HG02973 (cell line): Measurements from ENCODE around the gene ARHGAP24.
"Not testable (repeated sequence)": the region's sequence is repeated elsewhere in the genome, so short reads cannot be mapped to it uniquely, and the experiment has no call there.

Experiments
- ATAC-seq: cut with Tn5 transposase; IDR thresholded peaks from one replicate; pipeline ENCODE4 v1.9.1; 2021; ENCODE audit warnings: moderate library complexity; ENCODE audit not compliant: unreplicated experiment

ARHGAP24 gene

DNA sequence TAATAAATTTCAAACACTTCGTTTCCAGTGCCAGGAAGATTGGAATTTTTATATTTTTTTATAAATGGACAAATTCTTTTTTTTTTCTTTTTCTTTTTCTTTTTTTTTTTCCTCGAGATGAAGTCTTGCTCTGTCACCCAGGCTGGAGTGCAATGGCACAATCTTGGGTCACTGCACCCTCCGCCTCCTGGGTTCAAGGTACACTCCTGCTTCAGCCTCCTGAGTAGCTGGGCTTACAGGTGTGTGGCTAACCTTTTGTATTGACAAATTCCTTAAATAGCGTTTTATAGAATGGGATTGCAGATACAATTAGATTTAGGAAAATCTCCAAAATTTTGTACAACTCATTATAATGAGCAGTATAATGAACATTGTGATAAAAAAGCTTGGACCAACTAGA lies 328.9 kb downstream of the ARHGAP24 start:
- no peak for ATAC-seq

DNA sequence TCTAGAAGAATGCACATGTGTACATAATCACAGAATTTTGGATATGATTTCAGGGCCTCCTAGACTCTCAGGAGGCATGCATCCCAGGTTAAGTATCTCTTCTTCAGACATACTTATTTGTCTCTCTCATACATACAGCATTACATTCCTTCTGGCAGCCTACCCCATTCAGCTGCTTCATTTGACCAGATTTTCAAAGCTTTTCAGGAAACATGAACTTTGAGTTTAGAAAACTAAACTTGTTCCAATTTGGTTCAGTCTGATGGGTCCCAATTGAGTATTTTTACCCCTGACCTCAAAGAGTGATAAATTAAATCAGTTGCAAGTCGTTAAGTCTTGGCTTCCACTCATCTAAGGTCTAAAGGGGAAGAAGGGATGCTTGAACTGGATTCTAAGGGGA lies 330.9 kb downstream of the ARHGAP24 start:
- ATAC-seq, result no peak

DNA sequence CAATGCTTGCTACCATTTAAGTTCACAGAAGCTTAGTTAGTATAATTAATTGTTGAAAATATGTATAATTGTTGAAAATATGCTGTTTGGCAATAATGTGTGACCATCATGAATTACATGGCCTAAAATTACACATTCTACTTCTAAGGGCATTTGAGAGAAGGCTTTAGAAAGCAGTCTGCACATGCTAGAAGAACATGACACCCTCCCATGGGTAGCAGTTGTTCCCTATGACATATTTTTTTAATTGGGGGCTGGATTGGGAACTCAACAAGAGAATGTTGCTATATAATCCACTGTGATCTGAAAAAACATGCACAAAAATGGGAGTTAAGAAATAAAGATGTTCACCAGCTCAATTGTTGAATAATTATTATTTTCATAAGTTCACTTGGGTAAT lies 331.4 kb downstream of the ARHGAP24 start:
- ATAC-seq, result no peak

DNA sequence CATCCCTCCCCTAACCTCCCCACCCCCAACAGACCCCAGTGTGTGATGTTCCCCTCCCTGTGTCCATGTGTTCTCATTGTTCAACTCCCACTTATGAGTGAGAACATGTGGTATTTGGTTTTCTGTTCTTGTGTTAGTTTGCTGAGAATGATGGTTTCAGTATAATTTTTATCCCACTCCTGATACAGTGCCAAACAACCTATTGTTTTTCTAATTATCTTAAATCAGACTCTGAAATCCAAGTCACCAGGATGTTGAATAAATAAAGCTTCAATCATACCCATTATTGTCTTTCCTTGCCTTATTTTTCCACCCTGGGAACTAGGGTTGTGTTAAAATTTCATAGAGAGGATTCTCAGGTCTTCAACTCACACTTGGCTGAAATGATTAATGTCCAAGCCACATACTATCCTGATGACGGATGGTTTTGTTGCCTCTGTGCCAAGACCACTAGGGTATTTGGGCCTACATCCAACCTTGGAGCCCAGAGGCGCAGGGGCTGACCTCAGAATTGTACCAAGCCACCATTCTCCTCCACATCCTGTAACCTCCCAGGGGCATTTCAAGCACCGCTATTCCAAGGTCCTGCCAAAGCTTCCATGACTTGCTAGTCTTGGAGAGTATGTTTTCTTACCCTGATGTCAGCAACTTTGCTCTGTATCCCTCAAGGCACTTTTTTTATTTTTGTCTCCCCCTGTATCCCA lies 332.4 kb downstream of the ARHGAP24 start:
- ATAC-seq, result no peak

DNA sequence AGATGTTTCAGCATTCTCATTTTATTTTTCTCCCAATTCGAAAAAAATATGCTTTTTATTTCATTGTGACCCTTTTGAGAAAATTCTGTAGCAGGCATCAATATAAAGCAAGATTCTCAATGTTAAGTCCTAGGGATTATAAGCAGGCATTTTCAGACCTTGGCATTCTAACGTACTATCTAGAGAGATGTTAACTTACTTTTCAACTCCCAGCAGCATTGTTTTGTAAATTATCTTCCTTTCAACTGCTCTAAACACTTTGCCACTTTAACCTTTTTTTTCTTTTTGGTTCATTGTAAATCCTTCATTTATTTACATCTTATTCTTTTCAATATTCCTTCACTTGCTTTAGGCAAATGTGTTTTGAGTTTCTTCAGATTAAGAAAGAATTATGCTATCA lies 333.2 kb downstream of the ARHGAP24 start:
- no peak for ATAC-seq

DNA sequence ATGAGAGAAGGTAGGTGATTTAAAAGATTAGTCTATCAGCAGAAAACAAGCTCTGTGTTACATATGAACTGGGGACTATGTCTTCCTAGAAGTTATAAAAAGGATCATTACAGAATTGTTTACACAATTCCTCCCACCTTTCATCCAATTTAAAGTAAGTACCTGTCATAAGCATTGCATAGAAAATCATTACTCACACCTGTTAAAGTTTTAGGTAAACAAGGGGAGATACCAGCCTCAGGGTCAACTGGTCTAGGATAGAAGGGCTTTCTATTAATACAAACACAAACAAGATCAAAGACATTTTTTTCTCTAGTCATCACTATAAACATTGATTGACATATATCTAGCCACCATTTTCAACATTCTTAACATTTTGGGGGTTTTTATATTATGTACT lies 333.9 kb downstream of the ARHGAP24 start:
- no peak for ATAC-seq

DNA sequence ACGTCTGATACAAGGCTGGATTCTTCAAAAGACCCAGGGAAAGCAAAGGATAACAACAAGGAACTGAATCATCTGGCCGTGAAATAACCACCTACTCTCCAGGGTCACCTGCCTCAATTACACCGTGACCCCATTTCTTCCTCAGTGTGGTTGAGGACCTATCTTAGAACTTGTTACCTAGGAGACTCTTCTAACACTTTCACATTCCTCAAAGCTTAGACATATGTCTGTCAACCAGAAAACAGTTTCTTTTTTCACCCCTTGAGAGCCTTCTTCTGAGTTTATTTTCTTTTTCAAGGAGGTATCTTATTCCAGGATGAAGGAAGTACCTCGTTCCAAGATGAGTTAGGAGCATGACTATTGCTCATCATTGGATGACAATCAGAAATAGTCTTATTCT lies 337.8 kb downstream of the ARHGAP24 start:
- ATAC-seq, result no peak

DNA sequence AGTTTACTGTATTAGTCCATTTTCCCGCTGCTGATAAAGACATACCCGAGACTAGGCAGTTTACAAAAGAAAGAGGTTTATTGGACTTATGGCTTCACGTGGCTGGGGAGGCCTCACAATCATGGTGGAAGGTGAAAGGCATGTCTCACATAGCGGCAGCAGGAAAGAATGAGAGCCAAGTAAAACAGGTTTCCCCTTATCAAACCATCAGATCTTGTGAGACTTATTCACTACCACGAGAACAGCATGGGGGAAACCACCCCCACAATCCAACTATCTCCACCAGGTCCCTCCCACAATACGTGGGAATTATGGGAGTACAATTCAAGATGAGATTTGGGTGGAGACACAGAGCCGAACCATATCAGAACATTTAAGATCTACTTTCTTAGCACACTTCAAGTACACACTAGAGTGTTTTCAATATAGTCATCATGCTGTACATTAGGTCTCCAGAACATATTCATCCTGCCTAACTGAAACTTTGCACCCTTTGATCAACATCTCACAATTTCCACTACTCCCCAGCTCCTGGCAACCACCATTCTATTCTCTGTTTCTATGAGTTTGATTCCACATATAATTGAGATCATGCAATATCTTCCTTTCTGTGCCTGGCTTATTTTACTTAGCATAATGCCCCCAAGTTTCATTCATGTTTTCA lies 341.0 kb downstream of the ARHGAP24 start:
- ATAC-seq, result no peak

DNA sequence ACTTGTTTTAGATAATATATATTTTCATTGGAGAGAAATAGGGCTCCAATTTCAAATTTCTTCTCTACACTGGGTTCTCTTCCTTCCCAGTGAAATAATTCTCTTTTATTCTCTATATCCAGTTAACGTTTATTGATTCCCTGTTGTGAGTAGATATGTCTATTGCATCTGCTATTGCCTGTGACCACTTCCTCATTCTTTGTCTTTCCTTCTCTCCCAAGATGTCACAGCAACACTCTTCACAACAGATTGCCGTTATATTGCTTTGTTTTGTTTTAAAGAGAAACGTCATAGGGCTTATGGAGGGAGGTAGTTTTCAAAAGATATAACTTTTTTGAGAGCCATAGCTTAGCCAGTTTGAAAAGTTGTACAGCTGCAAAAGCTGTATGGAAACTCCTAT lies 343.8 kb downstream of the ARHGAP24 start:
- no peak for ATAC-seq

DNA sequence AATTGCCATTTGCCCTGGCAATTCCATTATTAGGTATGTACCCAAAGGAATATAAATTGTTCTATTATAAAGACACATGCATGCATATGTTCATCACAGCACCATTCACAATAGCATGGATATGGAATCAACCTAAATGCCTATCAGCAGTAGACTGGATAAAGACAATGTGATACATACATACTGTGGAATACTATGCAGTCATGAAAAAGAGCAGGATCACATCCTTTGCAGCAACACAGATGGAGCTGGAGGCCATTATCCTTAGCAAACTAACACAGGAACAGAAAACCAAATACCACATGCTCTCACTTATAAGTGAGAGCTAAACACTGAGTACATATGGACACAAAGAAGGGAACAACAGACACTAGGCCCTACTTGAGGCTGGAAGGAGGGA lies 345.2 kb downstream of the ARHGAP24 start:
- not testable (repeated sequence) for ATAC-seq

DNA sequence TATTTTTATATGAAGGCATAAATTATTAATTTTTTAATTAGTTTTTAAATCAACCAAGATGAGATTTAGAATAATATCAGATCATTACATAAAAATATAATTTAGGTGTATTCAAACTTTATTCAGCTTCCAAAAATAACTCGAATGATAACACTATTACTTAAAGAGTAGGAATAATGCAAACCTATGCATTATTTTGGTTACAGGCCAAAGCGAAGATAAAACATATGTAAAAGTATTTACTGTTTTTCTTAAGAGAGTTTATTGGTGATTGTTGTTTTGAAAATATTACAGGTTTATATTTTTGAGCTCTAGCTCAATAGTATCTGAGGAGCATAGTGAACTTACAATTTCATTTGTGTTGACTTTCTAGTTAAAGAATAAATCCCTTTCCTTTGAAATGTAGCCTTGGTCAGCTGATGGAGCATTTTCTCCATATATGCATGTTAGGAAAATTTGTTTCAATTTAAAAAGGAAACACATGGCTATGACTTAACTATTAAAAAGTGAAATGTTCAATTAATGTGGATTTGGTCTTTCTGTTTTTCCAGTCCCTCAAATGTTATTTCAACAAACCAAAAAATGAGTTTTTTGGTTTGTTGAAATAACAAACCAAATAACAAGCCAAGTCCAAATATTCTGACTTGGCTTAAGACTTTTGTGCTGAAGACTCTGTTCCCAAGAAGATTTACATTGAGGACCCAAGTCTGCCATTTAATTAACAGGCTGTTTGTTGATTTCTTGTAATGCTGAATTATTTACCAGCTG lies 346.9 kb downstream of the ARHGAP24 start:
- no peak for ATAC-seq

DNA sequence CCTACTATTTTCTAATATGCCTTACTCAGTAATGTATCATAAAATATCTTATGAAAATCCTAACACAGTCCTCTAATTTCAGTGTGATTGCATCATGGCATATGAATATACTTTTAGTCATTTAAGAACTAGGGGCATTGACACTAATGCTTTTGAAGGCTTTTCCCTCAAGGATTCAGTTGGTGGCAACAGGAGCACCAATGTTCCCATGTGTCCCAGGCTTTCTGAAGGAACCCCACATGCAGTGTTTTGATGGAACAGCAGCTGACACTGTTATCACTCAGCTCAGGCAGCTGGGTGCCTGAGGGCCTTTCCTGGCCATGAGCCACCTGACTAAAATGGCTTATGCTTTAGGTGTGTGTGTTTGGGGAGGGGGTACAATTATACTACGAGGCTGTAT lies 348.3 kb downstream of the ARHGAP24 start:
- ATAC-seq, result no peak

DNA sequence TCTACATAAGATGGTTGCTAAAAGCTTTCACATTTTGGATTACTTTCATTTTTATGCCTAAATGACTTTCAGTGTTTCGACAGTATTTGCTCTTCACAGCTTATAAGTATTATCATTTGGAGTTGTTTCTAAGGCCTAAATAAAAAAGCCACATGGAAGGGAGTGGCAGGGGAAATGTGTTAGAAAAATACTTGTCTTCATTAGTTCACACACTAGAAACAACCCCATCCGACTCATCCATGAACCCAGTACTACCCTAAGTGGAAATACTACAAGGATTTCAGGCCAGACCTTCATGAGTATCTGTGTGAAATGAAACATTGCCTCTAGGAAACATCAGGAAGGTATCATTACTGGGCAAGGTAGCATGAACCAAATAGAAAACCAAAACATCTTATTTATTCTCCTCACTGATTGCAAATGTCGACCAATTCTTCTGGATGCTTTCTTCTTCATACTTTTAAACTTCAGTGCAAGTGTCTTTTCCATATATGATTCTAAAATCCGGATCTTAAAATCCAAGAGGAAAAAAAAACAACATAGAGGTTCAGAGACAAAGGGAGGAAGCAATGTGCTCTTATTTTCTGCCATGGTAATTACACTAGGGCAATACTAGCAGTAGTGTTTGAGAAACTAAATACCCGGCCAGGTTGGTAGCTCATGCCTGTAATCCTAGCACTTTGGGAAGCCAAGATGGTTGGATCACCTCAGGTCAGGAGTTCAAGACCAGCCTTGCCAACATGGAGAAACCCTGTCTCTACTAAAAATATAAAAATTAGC lies 349.4 kb downstream of the ARHGAP24 start:
- ATAC-seq, result no peak

DNA sequence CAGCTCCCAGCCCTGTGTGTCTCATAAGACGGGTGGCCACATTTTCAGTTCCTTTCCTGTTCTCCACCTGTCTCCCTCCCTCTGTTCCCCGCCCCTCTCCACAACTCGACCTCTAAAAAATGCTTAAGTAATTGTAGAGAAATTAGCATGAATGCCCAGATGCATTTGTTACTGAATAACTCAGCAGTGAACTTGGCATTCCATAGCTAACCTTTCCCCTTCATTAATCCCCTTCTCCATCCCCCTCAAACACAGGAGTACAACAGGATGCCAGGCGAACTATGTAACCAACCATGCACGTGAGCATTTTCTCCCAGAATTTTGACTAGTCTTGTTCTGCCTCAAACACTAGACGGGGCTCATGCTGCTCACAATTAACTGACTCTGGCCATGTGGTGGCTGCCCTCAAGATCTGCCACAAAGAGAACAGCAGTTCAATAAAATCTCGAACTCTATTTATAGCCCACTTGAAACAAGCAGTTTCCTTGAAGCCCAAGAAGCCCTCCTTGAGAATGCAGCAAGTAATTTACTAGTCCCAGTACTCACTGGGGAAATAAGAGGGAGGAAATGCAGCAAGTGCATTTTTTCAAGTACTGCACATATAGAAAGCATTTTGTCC lies 351.2 kb downstream of the ARHGAP24 start:
- no peak for ATAC-seq

DNA sequence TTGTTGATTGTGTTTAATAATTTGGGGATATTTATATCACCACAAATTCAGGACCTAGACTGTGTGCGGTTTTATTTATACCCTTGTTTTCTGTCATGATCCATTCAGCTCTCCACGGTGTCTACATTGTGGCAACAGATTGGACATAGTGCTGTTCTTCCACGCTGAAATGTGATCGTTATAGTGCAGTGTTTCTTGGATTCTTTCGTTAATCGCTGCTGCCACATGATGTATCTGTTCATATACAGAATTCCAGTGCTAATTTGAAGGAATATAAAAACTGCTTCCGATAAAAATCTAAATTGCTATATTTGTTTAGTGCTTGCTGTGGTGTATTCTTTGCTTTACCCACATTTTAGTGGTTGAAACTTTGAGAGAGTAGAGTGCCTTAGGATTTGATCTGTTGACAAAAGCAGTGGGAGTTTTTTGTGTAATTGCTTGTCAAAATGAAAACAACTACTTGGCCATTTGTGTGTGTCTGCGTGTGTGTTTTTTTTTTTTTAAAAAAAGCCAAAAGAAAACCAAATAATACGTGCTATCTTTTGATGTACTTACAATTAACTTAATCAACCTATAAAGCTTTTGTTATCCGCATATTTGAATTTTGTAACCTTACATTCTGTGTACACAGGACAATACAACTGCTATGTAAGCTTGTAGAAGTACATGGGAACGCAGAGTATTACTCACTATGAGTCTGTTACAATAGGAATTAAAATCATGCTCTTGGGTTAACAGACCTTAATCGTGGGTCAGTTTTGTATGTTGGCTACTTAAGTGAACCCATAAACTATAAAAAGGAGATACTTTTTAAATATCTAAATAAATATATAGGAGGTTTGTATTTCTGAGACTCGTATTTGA lies 353.3 kb downstream of the ARHGAP24 start:
- no peak for ATAC-seq

DNA sequence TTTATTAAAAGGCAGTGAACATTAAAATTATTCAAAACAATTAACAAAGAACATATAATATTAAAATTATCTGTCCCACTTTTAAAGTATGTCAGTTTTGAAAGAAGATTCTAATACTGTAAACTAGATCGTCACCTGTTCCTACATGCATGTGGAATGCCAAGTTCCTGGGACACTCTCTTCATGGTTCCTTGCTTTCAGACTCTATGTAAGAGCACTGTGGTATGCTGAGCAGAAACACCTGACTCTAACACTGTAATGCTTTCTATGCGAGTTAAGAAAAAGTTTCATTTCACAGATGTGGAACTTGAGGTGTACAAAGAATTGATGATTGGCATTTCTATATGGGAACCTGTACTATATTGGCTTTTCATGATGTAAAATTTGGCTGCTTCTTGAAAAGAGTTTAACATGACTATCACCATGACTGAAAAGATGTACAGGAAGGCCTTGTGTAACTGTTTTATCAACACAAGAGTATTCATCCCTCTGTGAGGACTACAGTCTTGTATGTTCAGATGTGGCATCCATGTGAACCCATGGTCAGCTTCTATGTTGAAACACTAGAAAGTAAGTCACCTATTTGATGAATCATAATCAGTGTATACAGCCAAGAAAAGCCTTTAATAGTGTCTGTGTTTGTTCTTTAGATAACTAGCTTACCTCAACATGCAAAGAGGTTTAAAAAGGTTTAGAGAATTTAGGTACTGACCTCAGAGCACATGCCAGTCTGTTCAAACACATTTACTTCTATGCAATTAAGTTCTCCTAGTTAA lies 354.5 kb downstream of the ARHGAP24 start:
- ATAC-seq, result no peak

DNA sequence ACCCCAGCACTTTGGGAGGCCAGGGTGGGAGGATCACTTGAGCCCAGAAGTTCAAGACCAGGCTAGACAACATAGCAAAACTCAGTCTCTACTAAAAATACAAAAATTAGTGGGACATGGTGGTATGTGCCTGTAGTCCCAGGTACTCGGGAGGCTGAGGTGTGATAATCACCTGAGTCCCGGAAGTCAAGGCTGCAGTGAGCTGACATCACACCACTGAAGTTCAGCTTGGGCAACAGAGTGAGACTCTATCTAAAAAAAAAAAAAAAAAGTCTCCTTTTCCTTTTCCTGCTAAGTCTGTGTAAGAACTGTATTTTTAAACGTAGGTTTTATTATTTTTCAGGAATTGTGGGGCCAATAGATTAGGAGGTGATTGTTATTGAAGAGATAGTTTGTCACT lies 356.7 kb downstream of the ARHGAP24 start:
- no peak for ATAC-seq

DNA sequence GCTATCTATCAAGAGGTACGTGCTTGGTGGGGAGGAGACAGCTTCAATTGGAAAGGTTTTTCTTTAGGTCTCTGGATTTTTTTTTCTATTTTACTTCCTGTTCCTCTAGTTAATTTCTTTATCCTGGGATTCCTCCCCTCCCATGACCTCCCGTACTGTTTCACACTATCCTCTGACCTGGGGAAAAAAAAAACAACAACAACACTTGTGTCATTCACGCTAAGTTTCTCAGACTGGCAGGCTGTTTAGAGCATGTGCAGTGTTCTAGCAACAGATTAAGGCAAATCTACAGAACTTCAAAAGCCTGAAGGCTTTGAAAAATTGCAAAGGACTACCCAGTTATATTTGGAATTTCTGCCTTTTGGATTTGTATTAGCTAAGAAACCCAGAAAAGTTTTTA lies 358.4 kb downstream of the ARHGAP24 start:
- no peak for ATAC-seq

DNA sequence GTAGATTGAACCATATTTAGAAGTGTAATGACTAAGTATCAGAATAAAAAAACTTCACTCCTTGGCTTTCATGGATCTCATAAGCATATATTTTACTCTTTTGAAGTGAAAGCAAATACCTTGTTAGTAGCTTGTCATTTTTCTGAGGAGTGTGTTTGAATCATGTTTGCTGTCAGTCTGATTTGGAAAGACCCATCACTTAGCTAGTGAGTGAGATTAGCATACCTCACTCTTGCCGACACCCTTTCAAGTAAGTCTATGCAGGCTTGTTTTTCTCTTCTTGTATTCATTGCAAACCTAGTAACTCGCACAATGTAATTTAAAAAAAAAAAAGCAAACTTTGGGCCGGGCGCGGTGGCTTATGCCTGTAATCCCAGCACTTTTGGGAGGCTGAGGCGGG lies 360.0 kb downstream of the ARHGAP24 start:
- ATAC-seq, result no peak
